Measurements from ENCODE around the gene ZMYND10.
A peak's percentile ranks its signal among the peaks of the same experiment; 100 is the strongest.

ZMYND10 gene

DNA sequence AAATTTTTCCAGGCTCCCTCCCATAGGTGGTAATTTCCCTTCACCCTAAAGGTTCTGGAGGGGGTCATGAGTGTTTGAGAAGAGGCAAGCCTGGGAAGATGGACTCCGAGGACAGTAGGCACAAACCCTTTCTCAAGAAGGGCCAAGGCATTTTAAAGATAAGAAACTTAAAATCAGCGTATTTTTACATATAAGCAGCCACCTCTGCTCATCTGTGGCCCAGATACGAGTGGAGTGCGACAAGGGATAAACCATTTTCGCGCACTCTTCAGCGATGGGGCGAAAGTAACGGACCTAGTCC, 5.4 kb downstream of the ZMYND10 start:
- Histone ChIP-seq H3K27ac (no peak overlapping the region), H3K79me2 (no peaks in the 10 kb centered on the region), H3K36me3 (ENCODE audit: control insufficient read depth, insufficient read depth, low read length) (no peaks in the 10 kb centered on the region), H3K9ac (no peak overlapping the region), H3K27me3 (ENCODE audit: control insufficient read depth, insufficient read depth, low read length) (no peaks in the 10 kb centered on the region), H3K4me2 (ENCODE audit: low read length) (peak overlapping the region; percentile 41), H2AFZ (no peak overlapping the region), H3K9me3 (ENCODE audit: control insufficient read depth, low read length) (no peaks in the 10 kb centered on the region), H3K4me3 (ENCODE audit: low read depth, low read length) (no peak overlapping the region), H3K4me1 (peaks cover 22% of the 10 kb centered on the region)
- TF ChIP-seq, protein P1, sequence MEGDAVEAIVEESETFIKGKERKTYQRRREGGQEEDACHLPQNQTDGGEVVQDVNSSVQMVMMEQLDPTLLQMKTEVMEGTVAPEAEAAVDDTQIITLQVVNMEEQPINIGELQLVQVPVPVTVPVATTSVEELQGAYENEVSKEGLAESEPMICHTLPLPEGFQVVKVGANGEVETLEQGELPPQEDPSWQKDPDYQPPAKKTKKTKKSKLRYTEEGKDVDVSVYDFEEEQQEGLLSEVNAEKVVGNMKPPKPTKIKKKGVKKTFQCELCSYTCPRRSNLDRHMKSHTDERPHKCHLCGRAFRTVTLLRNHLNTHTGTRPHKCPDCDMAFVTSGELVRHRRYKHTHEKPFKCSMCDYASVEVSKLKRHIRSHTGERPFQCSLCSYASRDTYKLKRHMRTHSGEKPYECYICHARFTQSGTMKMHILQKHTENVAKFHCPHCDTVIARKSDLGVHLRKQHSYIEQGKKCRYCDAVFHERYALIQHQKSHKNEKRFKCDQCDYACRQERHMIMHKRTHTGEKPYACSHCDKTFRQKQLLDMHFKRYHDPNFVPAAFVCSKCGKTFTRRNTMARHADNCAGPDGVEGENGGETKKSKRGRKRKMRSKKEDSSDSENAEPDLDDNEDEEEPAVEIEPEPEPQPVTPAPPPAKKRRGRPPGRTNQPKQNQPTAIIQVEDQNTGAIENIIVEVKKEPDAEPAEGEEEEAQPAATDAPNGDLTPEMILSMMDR (IDR thresholded peaks at IDR 0.05) = no peak

- Histone ChIP-seq H3K4me3 (ENCODE audit: low read depth, low read length) (no peak overlapping the region), H2AFZ (no peak overlapping the region), H3K9ac (no peak overlapping the region), H3K27ac (peak overlapping the region; percentile 30), H3K27me3 (ENCODE audit: control insufficient read depth, insufficient read depth, low read length) (no peaks in the 10 kb centered on the region), H3K79me2 (no peaks in the 10 kb centered on the region), H3K4me1 (peaks cover 18% of the 10 kb centered on the region), H3K4me2 (ENCODE audit: low read length) (peak overlapping the region; percentile 41), H3K9me3 (ENCODE audit: control insufficient read depth, low read length) (no peaks in the 10 kb centered on the region), H3K36me3 (ENCODE audit: control insufficient read depth, insufficient read depth, low read length) (no peaks in the 10 kb centered on the region)
- TF ChIP-seq, protein P1 (IDR thresholded peaks at IDR 0.05) = no peak
These were observed 5.9 kb downstream of the ZMYND10 start for GRCh38 chr3:50339485-50340146.

GRCh38 chr3:50338965-50339364, 6.6 kb downstream of the ZMYND10 start:
- H3K27me3 ChIP-seq (ENCODE audit: control insufficient read depth, insufficient read depth, low read length) = no peaks in the 10 kb centered on the region
- no peak overlapping the region for H2AFZ ChIP-seq
- H3K4me2 ChIP-seq (ENCODE audit: low read length) = no peak overlapping the region
- no peak overlapping the region for H3K4me3 ChIP-seq (ENCODE audit: low read depth, low read length)
- TF ChIP-seq, protein P1 (IDR thresholded peaks at IDR 0.05) = no peak
- no peak overlapping the region for H3K9ac ChIP-seq
- no peaks in the 10 kb centered on the region for H3K79me2 ChIP-seq
- no peaks in the 10 kb centered on the region for H3K36me3 ChIP-seq (ENCODE audit: control insufficient read depth, insufficient read depth, low read length)
- H3K9me3 ChIP-seq (ENCODE audit: control insufficient read depth, low read length) = no peaks in the 10 kb centered on the region
- H3K27ac ChIP-seq = peak overlapping the region; percentile 30
- peaks cover 18% of the 10 kb centered on the region for H3K4me1 ChIP-seq

DNA sequence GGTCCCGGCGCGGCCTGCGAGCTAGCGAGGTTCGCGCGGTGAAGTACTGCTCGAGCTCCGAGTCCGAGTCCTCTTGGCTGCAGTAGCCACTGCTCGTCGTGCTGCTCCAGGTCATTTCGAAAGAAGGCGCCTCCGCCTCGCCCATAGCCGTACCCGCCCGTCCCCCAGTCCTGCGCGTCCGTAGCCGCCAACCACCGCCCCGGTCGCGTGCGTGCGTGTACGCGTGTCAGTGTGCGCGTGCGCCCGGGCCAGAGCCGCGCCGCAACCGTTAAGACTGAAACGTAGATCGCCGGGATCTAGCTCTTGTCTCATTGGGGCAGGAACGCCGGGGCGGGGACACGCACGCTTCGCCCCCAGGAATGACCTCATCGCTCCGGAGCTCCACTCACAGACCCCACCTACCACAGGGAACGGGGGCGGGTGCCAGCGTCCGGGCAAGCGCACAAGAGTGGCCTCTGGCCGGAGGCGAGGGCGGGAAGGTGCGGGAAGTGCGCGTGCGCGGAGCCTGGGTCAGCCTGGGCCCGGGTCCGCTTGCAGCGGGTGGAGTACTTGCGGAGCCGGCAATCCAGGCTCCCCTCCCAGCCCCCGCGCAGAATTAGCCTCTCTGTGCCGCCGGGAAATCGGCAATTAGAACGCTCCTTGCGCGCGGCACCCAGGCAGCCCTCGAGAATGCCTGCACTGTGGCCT, 8.2 kb downstream of the ZMYND10 start:
- Histone ChIP-seq H3K27me3 (ENCODE audit: control insufficient read depth, insufficient read depth, low read length) (no peaks in the 10 kb centered on the region), H3K36me3 (ENCODE audit: control insufficient read depth, insufficient read depth, low read length) (no peaks in the 10 kb centered on the region), H3K9me3 (ENCODE audit: control insufficient read depth, low read length) (no peaks in the 10 kb centered on the region), H3K79me2 (no peaks in the 10 kb centered on the region), H3K9ac (peak overlapping the region; percentile 49), H3K27ac (peak overlapping the region; percentile 57), H2AFZ (peak overlapping the region; percentile 97), H3K4me2 (ENCODE audit: low read length) (peak overlapping the region; percentile 100), H3K4me1 (peaks cover 9% of the 10 kb centered on the region), H3K4me3 (ENCODE audit: low read depth, low read length) (peak overlapping the region; percentile 76)
- TF ChIP-seq, protein P1 (IDR thresholded peaks at IDR 0.05) = no peak
